Eye (tissue), 1 donor: ENCODE measurements around the gene RASD2.
A peak's percentile ranks its signal among the peaks of the same experiment; 100 is the strongest.
"Not testable (repeated sequence)": the region's sequence is repeated elsewhere in the genome, so short reads cannot be mapped to it uniquely, and the experiment has no call there.

Experiments
- DNase-seq: peaks from one replicate; pipeline ENCODE4 v3.0.0-alpha.2; 2015

The RASD2 gene, protein sequence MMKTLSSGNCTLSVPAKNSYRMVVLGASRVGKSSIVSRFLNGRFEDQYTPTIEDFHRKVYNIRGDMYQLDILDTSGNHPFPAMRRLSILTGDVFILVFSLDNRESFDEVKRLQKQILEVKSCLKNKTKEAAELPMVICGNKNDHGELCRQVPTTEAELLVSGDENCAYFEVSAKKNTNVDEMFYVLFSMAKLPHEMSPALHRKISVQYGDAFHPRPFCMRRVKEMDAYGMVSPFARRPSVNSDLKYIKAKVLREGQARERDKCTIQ

DNA sequence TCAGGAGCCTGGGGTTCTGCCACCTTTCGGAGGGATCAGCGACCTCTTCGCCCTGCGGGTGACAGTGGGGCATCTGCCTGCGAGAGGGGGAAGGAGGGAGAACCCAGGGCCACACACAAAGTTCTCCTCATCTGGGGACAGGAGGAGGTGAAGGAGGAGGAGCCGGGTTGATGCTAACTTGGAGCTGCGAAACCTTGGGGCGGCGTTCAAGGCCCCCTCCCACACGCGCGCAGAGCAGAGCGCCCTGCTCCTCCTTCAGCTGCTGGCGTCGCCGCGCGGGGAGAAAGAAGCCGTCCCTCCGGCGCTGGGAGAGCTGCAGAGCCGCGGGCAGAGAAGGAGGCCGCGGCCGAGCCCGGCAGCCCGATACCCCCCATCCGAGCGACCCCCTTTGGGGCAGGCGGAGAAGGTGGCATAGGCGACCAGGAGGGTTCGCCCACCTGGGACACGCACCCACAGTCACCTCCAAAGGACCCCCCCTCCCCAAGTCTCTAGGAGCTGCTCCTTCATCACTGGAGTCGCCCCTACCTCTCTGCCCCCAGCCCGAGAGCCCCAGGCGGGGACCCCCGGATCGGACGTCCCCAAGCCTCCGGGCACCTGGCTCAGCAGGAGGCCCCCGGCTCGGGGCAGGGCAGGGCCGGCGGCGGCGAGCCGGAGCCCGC is at the start of gene RASD2:
Gene RASD2 (plus strand): TSS at position 237 of the 659 bp plus-strand sequence. CDS start 5,979 bp downstream, outside the sequence.
- peak; percentile 73 for DNase-seq

DNA sequence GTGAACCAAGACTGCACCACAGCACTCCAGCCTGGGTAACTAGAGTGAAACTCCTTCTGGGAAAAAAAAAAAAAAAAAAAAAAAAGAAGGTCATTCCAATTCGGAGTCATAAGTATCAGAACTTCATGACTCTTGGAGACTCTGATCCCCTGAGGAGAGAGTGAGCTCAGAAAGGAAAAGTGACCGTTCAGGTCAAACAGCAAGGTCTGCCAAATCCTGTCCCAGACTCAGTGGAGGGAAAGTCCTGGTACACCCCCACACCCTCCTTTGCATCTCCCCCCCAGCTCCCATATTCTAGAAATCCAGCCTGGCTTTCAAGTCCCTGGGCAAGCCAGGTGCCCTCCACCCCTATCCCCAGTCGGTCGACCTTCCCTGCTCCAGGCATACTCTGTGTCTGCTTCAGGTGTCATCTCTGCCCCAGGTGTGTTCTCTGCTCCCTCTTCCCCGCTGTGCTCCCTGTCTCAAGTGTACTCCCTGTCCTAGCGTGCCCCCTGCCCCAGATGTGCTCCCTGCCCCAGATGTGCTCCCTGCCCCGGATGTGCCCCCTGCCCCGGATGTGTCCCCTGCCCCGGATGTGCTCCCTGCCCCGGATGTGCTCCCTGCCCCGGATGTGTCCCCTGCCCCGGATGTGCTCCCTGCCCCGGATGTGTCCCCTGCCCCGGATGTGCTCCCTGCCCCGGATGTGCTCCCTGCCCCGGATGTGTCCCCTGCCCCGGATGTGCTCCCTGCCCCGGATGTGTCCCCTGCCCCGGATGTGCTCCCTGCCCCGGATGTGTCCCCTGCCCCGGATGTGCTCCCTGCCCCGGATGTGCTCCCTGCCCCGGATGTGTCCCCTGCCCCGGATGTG is 49.3 kb upstream of the RASD2 start:
- not testable (repeated sequence) for DNase-seq

DNA sequence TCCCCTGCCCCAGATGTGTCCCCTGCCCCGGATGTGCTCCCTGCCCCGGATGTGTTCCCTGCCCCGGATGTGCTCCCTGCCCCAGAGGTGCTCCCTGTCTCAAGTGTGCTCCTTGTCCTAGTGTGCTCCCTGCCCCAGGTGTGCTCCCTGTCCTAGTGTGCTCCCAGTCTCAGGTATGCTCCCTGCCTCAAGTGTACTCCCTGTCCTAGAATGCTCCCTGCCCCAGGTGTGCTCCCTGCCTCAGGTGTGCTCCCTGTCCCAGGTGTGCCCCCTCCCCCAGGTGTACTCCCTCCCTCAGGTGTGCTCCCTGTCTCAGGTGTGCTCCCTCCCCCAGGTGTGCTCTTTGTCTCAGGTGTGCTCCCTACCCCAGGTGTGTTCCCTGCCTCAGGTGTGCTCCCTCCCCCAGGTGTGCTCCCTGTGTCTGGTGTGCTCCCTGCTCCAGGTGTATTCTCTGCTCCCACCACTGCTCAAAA is 48.7 kb upstream of the RASD2 start:
- DNase-seq: no peak

DNA sequence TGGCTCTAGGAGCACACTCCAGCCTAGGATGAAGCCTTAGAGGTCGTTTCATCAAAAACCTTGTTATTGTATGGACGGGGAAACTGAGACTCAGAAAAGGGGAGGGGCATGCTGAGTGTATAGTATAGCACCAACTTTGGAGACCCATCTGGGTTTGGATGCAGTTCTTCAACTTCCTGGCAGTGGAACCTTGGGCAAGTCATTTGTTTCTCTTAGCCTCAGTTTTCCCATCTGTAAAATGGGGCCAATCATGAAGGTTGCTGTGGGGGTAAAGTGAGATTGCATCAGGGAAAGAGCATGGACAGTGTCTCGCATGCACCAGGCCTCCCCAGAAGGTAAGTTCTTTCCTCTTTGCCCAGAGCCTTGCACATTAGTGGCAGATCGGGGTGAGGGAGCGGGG is 47.6 kb upstream of the RASD2 start:
- no peak for DNase-seq

DNA sequence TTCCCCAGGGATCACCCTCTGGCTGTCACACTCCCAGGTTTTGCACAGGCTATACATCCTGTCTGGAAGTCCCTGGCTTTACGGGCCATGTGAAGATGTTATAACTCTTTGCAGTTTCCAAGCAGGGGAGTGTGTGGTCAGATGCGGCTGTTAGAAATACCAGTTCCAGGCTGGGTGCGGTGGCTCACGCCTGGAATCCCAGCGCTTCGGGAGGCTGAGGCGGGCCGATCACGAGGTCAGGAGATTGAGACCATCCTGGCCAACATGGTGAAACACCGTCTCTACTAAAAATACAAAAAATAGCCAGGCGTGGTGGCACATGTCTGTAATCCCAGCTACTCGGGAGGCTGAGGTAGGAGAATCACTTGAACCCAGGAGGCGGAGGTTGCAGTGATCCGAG is 44.9 kb upstream of the RASD2 start:
- DNase-seq: not testable (repeated sequence)

DNA sequence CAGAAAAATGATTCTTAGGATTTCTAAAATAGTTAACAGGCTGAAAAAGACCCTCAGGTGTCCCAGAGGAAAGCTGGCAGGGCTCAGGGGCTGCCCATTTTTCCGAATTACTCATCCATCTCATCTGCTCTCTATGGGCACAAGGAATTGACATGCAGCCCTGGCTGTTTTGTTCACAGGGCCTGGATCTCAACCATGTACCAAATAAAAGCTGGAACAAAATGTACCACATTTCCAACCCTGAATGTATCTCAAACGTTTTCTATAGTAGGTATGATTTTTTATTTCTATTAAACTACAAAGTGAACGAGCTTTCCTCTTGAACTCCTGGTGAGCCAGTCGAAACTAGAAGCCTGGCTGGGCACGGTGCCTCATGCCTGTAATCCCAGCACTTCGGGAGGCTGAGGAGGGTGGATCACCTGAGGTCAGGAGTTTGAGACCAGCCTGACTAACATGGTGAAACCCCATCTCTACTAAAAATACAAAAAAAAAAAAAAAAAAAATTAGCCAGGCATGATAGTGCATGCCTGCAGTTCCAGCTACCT is 43.8 kb upstream of the RASD2 start:
- DNase-seq: no peak

DNA sequence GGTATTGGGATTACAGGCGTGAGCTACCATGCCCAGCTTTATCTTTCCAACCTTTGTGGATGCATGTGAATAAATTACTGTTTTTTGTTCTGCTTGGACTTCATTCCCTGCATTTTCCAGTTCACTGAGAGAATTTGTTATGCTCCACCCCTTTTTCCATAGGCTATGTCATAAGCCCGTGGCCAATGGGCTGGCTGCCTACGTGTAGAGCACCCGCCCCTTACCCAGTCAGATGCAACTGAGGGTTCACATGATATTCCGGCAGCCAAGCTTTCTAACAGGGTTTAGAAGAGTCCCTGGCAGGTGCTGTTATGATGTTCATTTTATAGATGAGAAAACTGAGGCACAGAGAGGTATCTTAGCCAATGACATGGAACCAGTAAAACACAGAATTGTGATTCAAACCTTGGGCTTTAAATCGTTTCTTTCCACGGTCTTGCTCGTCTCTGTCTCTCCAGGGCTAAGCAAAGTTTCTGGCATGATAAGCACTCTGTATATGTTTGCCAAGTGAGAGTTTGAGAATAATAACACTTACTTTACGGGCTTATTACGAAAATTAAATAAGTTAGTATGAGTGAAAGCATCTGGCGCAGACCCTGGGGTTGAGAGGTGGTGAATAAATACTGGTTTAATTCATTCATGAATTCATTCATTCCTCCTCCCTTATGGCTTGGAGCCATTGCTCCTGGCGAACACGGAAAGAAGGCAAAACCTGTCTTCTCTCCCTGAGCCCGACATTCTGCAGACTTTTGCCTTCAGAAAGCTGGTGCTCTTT is 42.4 kb upstream of the RASD2 start:
- no peak for DNase-seq

DNA sequence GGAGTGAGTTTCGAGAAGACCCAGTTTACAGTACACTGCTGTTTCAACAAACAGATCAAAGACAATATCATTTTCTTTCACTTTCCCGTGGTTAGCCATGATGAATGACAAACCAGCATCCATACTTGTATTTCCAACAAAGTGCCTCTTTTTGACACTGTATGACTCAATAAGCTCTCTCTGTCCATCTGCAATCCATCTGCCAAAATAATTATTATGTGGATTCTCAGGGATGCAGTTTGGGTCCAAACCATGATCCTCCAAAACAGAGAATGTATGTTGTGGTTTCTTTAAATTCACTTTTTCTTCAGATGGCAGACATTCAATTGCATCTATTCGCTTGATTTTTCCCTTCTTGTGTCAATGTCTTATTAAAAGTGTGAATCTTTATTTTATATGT is 37.8 kb upstream of the RASD2 start:
- DNase-seq: no peak

DNA sequence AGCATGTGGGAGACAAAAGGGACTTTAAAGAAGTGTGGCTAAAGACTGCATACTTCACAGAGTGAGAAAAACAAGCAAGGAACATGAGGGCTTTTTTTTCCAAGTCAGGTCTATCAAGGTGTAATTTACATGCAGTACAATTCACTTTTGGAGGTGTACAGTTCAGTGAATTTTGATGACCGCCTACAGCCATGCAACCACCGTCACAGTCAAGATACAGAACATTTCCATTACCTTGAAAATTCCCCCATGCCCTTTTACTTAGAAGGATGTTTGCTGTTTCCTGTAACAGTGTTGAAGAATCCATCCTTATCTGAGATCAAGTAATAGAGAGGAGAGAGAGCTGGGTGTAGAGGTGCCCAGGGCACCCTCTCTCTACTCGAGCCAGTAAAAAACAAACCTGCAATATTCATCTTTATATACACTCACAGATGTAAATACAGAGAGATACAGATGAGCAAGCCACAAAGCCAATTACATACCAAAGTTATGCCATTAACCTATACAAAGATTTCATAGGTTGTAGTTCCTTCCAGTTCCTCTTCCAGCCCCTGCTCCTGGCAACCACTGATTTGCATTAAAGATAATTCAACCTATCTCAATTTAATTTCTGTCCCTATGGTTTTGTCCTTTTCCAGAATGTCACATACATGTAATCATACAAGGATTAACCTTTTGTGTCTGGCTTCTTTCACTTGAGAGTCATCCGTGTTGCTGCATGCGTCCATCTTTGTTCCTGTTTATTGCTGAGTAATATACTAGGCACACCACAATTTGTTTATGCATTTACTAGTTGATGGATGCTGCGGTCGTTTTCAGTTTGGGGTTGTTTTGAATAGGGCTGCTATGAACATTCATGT is 35.0 kb upstream of the RASD2 start:
- DNase-seq: no peak

DNA sequence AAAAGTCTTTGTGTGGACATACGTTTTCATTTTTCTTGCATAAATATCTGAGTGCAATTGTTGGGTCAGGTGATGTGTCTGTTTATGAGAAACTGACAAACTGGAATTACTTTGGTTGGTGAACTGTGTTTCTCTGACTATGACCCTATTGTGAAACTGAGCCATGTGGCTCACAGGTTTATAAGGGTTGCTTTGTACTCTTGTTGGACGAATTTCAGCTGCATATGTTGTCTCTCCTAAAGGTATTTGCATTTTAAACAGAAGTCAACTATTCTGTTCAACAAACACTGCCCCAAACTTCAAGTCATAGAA is 34.4 kb upstream of the RASD2 start:
- DNase-seq: no peak

DNA sequence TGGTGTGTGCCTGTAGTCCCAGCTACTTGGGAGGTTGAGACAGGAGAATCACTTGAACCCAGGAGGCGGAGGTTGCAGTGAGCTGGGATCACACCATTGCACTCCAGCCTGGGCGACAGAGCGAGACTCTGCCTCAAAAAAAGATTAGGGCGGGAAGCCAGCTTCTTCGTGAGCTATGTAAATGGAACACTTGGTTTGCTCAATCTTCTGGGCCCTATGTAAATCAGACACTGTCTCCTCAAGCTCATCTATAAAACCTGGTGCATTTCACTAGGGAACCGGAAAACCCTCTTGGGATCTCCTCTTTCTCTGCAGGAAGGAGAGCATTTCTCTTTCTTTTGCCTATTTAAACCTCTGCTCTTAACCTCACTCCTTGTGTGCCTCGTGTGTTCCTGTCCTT is 32.8 kb upstream of the RASD2 start:
- not testable (repeated sequence) for DNase-seq

DNA sequence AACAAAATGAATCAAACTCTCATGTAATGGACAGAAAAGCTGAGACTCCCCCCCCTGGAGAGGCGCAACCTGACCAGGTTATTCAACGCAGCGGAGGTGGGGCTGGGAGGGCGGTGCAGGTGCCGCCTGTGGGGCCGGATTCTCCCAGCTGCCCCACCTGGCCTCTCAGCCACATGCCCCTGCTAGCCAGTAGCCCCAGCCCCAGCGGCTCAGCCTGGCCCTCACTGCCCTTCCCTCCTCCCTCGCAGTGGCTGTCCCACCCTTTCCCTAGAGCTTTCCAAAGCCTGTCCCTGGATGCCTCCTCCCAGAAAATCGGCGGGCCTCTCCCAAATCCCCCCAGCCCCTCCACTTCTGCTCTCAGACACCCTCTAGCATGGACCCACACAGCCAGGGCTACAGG is 31.2 kb upstream of the RASD2 start:
- no peak for DNase-seq

DNA sequence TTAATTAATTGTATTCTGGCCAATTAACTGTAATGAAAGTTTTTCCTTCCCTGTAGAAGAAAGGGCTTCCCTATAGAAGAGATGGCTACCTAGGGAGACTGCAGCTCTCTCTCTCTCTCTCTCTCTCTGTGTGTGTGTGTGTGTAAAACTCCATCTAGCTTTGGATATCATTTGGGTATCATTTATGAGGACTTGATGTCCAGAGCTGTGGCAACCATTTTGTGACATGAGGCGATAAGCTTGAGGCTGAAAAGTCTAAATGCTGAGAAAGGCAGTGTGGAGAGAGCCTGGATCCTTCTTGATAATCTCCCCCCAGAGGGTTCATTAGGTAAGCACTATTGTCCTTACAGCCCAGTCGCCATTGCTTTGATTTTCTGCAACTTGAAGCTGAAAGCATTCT is 30.7 kb upstream of the RASD2 start:
- no peak for DNase-seq

DNA sequence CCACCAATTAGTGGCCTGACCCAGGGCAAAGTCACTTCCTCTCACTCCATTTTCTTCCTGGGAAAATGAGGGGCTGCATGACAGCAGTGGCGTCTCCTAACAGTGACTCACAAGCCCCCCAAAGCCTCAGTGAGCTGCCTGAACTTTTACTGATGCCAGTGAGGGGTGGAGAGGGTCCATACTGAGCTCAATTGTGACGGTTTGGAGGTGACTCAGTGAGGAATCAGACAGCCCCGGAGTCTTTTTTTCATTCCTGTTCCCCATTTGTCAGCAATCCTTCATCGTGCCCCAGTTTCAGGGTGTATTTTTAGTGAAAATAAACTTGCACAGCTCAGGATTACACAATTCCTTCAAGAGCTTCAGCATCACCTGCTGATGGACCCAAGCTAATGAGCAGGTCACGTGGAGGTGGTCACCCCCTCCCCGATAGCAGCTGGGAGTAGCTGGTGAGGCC is 30.1 kb upstream of the RASD2 start:
- no peak for DNase-seq

DNA sequence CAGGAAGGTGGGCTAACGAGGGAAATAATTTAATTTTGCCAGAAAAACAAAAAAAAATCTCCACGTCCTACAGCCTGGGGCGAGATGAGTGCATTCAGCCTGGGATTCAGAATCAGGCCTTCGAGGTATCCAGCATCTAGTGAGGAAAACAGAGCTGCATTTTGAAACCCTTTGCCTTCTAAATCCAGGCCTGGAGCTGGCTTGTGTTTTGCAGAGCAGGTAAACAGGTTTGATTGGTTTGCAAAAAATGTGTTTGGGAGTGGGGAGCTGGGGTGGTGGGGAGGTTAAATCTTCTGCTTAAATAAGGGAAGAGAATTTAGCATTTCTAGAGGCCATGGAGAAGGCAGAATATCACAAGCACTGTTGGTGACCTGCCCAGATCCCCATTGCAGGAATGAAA is 29.7 kb upstream of the RASD2 start:
- no peak for DNase-seq

DNA sequence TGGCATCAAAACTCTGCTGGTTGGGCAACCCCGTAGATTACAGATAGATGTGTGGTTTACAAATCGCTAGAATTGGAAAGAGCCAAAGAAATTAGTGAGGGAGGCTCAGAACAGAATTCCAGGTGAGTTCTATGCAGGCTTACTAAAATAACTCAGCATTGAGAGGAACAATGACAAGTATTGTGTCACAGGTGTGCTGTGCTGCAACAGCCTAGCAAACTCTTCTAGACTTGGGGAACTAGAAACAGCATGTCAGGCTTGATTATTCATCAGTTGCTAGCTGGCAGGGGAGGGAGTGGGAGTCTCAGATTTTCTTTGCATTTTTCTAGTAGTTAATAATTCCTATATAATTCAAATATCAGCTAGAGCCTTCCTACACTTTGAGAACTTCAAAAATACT is 26.3 kb upstream of the RASD2 start:
- DNase-seq: no peak

DNA sequence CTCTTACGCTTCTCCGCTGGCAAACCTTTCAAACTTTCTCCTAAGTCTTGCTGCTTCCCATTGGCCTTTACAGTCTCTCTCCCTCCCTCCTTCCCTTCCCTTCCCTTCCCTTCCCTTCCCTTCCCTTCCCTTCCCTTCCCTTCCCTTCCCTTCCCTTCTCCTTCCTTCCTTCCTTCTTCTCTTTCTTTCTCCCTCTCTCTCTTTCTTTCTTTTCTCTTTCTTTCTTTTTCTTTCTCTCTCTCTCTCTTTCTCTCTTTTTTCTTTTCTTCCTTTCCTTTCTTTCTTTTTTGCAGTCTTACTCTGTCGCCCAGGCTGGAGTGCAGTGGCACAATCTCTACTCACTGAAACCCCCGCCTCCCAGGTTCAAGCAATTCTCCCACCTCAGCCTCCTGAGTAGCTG is 24.7 kb upstream of the RASD2 start:
- not testable (repeated sequence) for DNase-seq

DNA sequence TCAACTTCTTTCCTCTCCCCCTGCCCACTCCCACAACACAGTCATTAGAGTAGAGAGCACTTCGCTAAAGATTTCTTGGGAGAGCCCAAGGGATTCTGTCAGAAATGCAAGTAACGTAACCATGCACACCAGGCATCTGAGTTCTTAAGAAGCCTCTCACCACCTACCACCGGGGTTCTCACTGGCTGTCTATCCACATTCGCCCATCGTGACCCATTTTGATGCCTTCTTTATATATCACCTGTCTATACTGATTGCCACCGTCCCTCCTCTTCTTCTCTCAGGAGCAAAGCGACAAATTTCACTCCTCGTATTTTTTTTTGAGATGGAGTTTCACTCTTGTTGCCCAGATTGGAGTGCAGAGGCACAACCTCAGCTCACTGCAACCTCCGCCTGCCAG is 23.9 kb upstream of the RASD2 start:
- DNase-seq: no peak

DNA sequence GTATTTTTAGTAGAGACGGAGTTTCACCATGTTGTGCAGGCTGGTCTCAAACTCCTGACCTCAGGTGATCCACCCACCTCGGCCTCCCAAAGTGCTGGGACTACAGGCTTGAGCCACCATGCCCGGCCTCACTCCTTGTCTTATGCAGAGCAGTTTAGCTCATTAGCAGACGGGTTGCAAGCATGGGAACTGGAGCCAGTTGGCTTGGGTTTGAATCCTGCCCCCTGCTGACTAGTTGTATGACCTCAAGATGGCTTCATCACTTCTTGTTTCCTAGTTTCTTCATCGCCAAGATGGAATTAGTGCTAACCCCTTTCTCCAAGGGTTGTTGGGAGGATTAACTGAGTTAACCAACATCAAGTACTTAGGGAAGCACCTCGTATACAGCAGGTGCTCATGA is 23.4 kb upstream of the RASD2 start:
- no peak for DNase-seq

DNA sequence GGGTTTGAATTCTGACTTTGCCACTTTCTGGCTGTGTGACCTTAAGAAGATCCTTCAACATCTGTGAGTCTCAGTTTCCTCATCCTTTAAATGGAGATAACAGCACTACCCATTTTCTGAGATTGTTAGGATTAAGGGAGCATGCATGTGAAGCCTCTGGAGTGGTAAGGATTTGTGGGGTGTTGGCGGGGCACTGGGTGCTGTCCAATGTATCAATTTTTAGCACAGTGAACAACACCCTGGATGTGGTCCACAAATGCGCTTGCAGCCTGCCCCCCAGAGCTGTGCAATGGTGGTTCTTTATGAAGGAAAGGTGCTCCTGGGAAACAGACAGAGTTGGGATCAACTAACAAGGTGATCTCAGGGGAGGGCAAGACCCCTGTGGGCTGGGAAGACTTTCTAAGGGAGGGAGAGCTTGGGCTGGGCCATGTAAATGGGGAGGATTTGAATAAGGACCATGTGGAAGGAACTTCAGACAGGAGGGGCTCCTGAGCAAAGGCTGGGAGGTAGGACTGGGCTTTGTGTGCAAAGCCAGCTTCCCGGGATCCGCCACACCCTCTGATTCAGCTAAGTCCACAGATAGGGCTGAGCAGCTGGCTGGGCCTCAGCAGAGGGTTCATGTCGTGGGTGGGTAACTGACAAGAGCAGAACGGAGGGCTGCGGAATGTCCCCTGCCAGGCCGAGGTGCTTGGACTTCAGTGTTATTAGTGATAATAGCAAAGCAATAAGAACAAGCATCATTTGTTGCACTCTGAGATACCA is 22.7 kb upstream of the RASD2 start:
- DNase-seq: no peak

DNA sequence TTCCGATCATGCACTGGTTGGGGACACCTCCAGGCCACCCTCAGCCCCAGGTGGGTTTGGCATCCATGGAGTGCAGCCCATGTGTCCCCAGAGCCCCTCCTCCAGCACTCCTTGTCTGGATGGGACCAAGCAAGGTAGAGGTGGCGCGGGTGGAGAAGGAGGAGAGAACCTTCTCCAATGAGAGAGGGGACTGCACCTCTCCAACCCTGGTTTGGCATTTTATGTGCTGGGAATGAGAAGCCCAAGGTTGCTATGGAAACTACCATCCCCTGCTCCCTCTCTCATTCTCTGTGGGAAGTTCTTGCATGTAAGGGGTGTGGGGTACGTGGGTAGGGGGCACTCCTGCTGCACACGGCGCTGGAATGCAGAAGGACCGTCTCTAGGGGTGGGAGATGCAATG is 21.8 kb upstream of the RASD2 start:
- DNase-seq: no peak
